Kidney epithelial cell (primary cell): ENCODE data around the gene UBE2C. TPM values are rescaled to one million over a fixed set of nuclear protein-coding genes. Genes with fewer than 3 reads are reported as not detected.
A peak's percentile ranks its signal among the peaks of the same experiment; 100 is the strongest.

ENCODE experiments used
- DNase-seq: peaks from one replicate; pipeline ENCODE4 v3.0.0-alpha.2; 2010; ENCODE audit warnings: low read depth
- H3K27me3 ChIP-seq: 2 replicates; pipeline ENCODE4 v1.6.0; 2011; ENCODE audit warnings: low read length; ENCODE audit not compliant: control insufficient read depth, insufficient read depth
- H3K36me3 ChIP-seq: 2 replicates; pipeline ENCODE4 v1.5.1; 2011; ENCODE audit warnings: low read length; ENCODE audit not compliant: control insufficient read depth, insufficient read depth
- H3K4me3 ChIP-seq: 2 replicates; pipeline ENCODE4 v1.5.1; 2011; ENCODE audit warnings: low read depth, mild to moderate bottlenecking, control low read depth, low read length
- CTCF ChIP-seq: IDR thresholded peaks from 2 replicates; pipeline ENCODE4 v1.5.1; 2011; ENCODE audit warnings: mild to moderate bottlenecking, moderate library complexity, low read length, control low read depth, inconsistent platforms; ENCODE audit not compliant: insufficient read depth, poor library complexity, severe bottlenecking
- total RNA-seq: library from RNA; depleted of rRNA; stranded (reverse); fragments of >200 nt; gene quantifications from 2 replicates; pipeline ENCODE4 v1.2.3, GENCODE V29; 2015

UBE2C gene
- total RNA-seq, 1 donor from 2014 or later: 31.3 TPM

GRCh38 chr20:45781391-45781931 lies 31.0 kb upstream of the UBE2C start:
- H3K4me3 ChIP-seq: no peak overlapping the region
- DNase-seq: peak; percentile 73

DNA sequence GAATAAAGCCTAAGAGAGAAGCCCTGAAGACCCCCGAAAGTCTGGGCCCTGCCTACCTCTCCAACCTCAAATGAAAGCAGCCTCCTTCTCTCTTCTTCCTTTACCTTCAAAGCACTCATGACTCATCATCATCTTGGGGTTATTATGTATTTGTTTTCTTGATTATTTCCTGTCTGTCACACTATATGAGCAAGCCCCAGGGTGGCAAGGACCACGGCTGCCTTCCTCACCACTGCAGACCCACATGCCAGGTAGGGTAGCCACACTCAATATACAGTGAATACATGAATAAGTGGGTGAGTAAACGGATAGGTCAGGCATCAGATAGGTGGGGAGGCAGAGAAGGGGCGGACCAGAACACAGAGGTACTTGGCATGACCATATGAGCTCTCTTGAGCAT lies 29.6 kb upstream of the UBE2C start:
- TF ChIP-seq CTCF: no peak
- no peak for DNase-seq
- H3K27me3 ChIP-seq: no peaks in the 10 kb centered on the region
- no peaks in the 10 kb centered on the region for H3K36me3 ChIP-seq
- H3K4me3 ChIP-seq: no peak overlapping the region

More at GRCh38 chr20:45781391-45781931, 31.0 kb upstream of the UBE2C start:
- no peak for TF ChIP-seq CTCF
- H3K36me3 ChIP-seq: no peaks in the 10 kb centered on the region
- H3K27me3 ChIP-seq: no peaks in the 10 kb centered on the region

- no peak for DNase-seq
- no peaks in the 10 kb centered on the region for H3K27me3 ChIP-seq
- no peak for TF ChIP-seq CTCF
- H3K4me3 ChIP-seq: no peak overlapping the region
- no peaks in the 10 kb centered on the region for H3K36me3 ChIP-seq
Measured at GRCh38 chr20:45783656-45784294, 28.7 kb upstream of the UBE2C start.

- Histone ChIP-seq H3K36me3 (no peaks in the 10 kb centered on the region), H3K4me3 (no peak overlapping the region), H3K27me3 (no peaks in the 10 kb centered on the region)
- no peak for TF ChIP-seq CTCF
- no peak for DNase-seq
Measured at GRCh38 chr20:45788351-45788750, 24.1 kb upstream of the UBE2C start.

DNA sequence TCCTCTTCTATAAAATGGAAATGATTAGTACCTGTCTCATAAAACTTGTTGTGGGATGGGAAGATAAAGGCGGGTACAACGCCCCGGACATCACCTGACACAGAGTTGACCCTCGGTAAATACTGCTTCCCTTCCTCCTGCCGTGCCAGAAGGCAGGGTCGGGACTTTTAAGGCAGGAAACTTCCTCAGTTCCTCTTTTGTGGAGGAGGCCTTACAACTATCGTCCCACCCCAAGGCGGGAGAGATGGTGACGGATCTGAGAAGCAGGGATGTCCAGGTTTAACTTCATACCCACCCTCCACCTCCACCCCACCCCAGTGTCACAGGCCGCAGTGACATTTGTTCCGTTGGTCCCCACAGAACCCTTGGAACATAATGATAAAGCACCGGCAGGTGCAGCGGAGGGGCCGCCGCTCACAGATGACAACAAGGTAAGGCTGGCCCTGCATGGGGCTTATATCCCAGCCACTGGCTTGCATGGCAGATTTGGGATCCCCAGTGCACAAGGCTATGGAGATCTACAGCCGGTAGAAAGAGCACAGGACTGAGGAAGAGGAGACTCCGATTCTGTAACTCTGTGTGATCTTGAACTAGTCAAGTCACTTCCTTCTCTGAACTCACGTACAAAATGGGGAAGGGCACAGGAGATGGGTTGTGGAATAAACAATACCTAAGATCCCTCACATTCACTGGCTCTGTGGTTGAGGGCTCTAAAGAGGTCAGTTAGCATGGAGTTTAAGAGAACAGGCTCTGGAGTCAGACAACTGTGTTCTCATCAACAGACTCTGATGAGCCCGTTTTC lies 19.9 kb upstream of the UBE2C start:
- DNase-seq: no peak
- Histone ChIP-seq H3K27me3 (no peaks in the 10 kb centered on the region), H3K4me3 (peak overlapping the region; percentile 69), H3K36me3 (no peaks in the 10 kb centered on the region)
- TF ChIP-seq CTCF: no peak
